SK-N-MC (cell line): ENCODE data around the gene KIF19.

Source experiments
- EZH2 ChIP-seq: fragments of 200-600 bp; sonication (generic); IDR thresholded peaks from one replicate; pipeline ENCODE4 v1.6.1; 2017; ENCODE audit warnings: antibody characterized with exemption
- FOXP2 ChIP-seq: optimal IDR thresholded peaks from 2 replicates; pipeline ENCODE3; 2011; ENCODE audit warnings: mild to moderate bottlenecking, moderate library complexity; ENCODE audit not compliant: insufficient read depth; ENCODE audit errors: extremely low read length, control extremely low read depth
- POLR2AphosphoS5 ChIP-seq: IDR thresholded peaks from 2 replicates; pipeline ENCODE4 v1.6.1; 2012; ENCODE audit warnings: mild to moderate bottlenecking, low read depth, low read length, borderline replicate concordance

GRCh38 chr17:74328487-74328886 lies 2.5 kb downstream of the KIF19 start:
- TF ChIP-seq EZH2 (no peak), POLR2AphosphoS5 (no peak), FOXP2 (no peak)
